Measurements from ENCODE around the gene HIPK2. TPM values are rescaled to one million over a fixed set of nuclear protein-coding genes. Genes with fewer than 3 reads are reported as not detected.

Gene HIPK2
- total and polyA plus RNA-seq, 8 donors: 3.4 to 103 (median 38.6) TPM

DNA sequence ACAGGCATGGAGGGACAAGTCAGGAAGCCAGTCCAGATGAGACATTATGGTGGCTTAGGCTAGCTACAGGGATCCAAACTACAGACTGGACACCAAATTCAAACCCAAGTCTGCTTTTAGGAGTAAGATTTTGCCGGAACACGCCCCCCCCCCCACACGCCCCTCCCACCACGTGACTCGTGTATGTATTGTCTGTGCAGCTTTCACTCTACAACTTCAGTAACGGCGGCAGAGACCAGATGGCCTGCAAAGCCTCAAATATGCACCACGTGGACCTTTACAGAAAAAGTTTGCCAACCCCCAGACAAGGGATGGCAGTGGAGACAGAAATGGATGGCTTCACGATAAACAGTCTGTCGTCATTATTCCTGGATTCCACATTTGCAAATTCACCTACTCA is 14.5 kb downstream of the HIPK2 start:
- DNase-seq: no peak
- intact Hi-C loops (cut with DNase I; ENCODE audit: low total_unique reads): no loop called here
- Histone ChIP-seq H3K36me3 (peaks cover 0 to 13% (median 6%) of the 10 kb centered on the region in 4 donors), H3K27me3 (no peaks in the 10 kb centered on the region), H3K27ac (peak overlapping the region in 3 of 5 donors; percentile 4 to 52 (median 11)), H3K4me3 (no peak overlapping the region), H3K4me1 (peaks cover 34 to 75% (median 43%) of the 10 kb centered on the region in 4 donors), H3K9me3 (no peaks in the 10 kb centered on the region)
- WGBS, 5 donors: 55 to 68% (median 62%) methylated on average over 10 of the region's 10 CpGs
- TF ChIP-seq POLR2A (IDR thresholded peaks at IDR 0.05): no peak
- TF ChIP-seq POLR2AphosphoS5 (IDR thresholded peaks at IDR 0.05): no peak
- TF ChIP-seq EP300 (IDR thresholded peaks at IDR 0.05): no peak
- TF ChIP-seq, protein P1, sequence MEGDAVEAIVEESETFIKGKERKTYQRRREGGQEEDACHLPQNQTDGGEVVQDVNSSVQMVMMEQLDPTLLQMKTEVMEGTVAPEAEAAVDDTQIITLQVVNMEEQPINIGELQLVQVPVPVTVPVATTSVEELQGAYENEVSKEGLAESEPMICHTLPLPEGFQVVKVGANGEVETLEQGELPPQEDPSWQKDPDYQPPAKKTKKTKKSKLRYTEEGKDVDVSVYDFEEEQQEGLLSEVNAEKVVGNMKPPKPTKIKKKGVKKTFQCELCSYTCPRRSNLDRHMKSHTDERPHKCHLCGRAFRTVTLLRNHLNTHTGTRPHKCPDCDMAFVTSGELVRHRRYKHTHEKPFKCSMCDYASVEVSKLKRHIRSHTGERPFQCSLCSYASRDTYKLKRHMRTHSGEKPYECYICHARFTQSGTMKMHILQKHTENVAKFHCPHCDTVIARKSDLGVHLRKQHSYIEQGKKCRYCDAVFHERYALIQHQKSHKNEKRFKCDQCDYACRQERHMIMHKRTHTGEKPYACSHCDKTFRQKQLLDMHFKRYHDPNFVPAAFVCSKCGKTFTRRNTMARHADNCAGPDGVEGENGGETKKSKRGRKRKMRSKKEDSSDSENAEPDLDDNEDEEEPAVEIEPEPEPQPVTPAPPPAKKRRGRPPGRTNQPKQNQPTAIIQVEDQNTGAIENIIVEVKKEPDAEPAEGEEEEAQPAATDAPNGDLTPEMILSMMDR (IDR thresholded peaks at IDR 0.05): no peak

DNA sequence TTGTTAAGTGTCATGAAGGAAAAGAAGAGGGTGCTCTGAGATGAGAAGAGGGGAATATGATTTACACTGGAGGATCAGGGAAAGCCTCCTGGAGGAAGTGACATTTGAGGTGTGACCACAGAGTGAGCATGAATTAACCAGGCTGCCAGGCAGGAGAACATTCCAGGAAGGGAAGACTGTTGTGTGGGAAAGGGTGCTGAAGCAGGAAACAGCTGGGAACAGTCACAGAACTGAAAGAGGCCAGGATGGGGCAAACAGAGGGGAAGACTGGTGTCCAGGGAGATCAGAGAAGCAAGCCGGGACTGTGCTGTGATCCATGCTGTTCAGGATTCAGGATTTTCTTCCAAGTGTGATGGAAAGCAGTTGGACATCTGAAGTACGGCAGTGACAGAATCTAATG is 14.9 kb downstream of the HIPK2 start:
- TF ChIP-seq, protein P1 (IDR thresholded peaks at IDR 0.05): no peak
- no peak for TF ChIP-seq POLR2A (IDR thresholded peaks at IDR 0.05)
- peak in 1 of 3 donors; percentile 38 for TF ChIP-seq POLR2AphosphoS5 (IDR thresholded peaks at IDR 0.05)
- peaks cover 30 to 74% (median 42%) of the 10 kb centered on the region in 4 donors for H3K4me1 ChIP-seq
- H3K27me3 ChIP-seq: no peaks in the 10 kb centered on the region
- H3K4me3 ChIP-seq: no peak overlapping the region
- DNase-seq: peak in 1 of 2 donors; percentile 45
- peaks cover 0 to 13% (median 6%) of the 10 kb centered on the region in 4 donors for H3K36me3 ChIP-seq
- WGBS, 5 donors: 66 to 78% (median 75%) methylated on average over 2 of the region's 2 CpGs
- no peaks in the 10 kb centered on the region for H3K9me3 ChIP-seq
- intact Hi-C loops (cut with DNase I; ENCODE audit: low total_unique reads): no loop called here
- peak overlapping the region in 3 of 5 donors; percentile 4 to 52 (median 11) for H3K27ac ChIP-seq

DNA sequence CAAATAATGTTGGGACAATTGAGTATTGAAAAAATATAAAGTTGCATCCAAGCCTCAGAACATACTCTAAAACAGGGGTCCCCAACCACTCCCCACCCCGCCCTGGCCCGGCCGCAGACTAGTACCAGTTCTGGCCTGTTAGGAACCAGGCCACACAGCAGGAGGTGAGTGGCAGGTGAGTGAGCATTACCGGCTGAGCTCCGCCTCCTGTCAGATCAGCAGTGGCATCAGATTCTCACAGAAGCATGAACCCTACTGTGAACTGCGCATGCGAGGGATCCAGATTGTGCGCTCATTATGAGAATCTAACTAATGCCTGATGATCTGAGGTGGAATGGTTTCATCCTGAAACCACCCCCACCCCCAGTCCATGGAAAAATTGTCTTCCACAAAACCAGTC is 19.4 kb downstream of the HIPK2 start:
- 71 to 91% (median 83%) methylated on average over 8 of the region's 8 CpGs for WGBS, 5 donors
- Histone ChIP-seq H3K4me3 (no peak overlapping the region), H3K27ac (no peak overlapping the region), H3K4me1 (peaks cover 21 to 83% (median 43%) of the 10 kb centered on the region in 4 donors), H3K36me3 (peaks cover 0 to 14% (median 4%) of the 10 kb centered on the region in 4 donors), H3K27me3 (no peaks in the 10 kb centered on the region), H3K9me3 (no peaks in the 10 kb centered on the region)
- intact Hi-C loops (cut with DNase I; ENCODE audit: low total_unique reads): no loop called here
- no peak for DNase-seq
- no peak for TF ChIP-seq EP300 (IDR thresholded peaks at IDR 0.05)

DNA sequence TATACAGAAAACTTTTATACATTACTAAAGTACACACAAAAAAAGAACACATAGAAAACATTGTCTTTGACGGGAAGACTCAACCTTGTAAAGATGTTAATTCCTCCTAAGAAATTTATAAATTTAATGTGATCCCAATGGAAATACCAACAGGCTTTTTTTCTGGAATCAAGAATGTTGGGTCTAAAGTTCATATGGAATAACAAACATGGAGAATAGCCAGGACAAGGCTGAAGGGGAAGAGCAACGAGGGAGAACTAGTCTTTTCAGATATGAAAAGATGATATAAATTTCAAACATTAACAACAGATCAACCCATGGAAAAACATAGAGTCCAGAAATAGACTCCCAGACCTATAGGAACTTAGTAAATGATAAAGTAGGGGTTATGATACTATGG is 19.8 kb downstream of the HIPK2 start:
- no peaks in the 10 kb centered on the region for H3K27me3 ChIP-seq
- no peak overlapping the region for H3K4me3 ChIP-seq
- peaks cover 18 to 83% (median 43%) of the 10 kb centered on the region in 4 donors for H3K4me1 ChIP-seq
- intact Hi-C loops (cut with DNase I; ENCODE audit: low total_unique reads): no loop called here
- H3K27ac ChIP-seq: no peak overlapping the region
- peaks cover 0 to 18% (median 4%) of the 10 kb centered on the region in 4 donors for H3K36me3 ChIP-seq
- no peak for DNase-seq
- no peaks in the 10 kb centered on the region for H3K9me3 ChIP-seq
- WGBS, 5 donors: 43 to 55% (median 51%) methylated on average over 2 of the region's 2 CpGs
- TF ChIP-seq EP300 (IDR thresholded peaks at IDR 0.05) (no peak), POLR2AphosphoS5 (IDR thresholded peaks at IDR 0.05) (no peak)

DNA sequence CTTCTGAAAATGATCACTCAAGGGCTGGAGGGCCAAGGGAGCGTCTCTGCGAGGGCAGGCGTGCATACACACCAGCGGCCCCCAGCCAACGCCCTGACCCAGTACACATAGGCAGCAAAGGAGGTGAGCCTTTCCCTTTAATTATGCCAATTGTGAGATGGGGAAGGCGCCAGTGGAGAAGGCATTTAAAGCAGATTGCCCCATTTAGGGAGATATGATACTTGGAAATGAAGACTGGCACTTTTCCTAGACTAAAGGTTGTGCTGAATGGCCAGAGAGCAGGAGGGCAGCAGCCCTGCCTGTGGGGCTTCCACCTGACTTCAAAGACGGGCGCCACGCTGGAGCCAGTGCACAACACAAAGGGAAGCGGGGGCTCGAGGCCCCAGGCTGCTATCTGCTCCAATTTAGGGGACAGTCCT is 24.1 kb downstream of the HIPK2 start:
- no peak for DNase-seq

More for the DNA sequence above, 24.1 kb downstream of the HIPK2 start:
- intact Hi-C loops (cut with DNase I; ENCODE audit: low total_unique reads): no loop called here
- Histone ChIP-seq H3K4me1 (peaks cover 22 to 69% (median 47%) of the 10 kb centered on the region in 4 donors), H3K27ac (no peak overlapping the region), H3K27me3 (no peaks in the 10 kb centered on the region), H3K4me3 (no peak overlapping the region), H3K36me3 (peaks cover 0 to 13% (median 3%) of the 10 kb centered on the region in 4 donors), H3K9me3 (no peaks in the 10 kb centered on the region)
- WGBS, 5 donors: 74 to 91% (median 86%) methylated on average over 11 of the region's 11 CpGs
- TF ChIP-seq POLR2AphosphoS5 (IDR thresholded peaks at IDR 0.05): no peak
- TF ChIP-seq, protein P1 (IDR thresholded peaks at IDR 0.05): no peak
- TF ChIP-seq POLR2A (IDR thresholded peaks at IDR 0.05): no peak
- TF ChIP-seq EP300 (IDR thresholded peaks at IDR 0.05): no peak

Data from stomach (tissue), 9 donors.